Tibial nerve (tissue), 4 donors: ENCODE data around the gene FYB2. TPM values are rescaled to one million over a fixed set of nuclear protein-coding genes. Genes with fewer than 3 reads are reported as not detected.

Experiments
- DNase-seq, 2 donors: peaks; one replicate each; pipeline ENCODE4 v3.0.0-alpha.2; 2019; ENCODE audit warnings: low spot score in 2 of 2
- H3K27ac ChIP-seq, 4 donors: fragments of 200-600 bp; sonication (generic) in 3 of 4; one replicate each; pipeline ENCODE4 v1.5.1; 2017 to 2019; ENCODE audit warnings: mild to moderate bottlenecking in 1 of 4
- H3K27me3 ChIP-seq, 2 donors: fragments of 200-600 bp; sonication (generic) in 1 of 2; one replicate each; pipeline versions ENCODE4 v1.5.1 to v1.6.0; 2017 to 2019
- H3K36me3 ChIP-seq, 3 donors: fragments of 200-600 bp; sonication (generic); one replicate each; pipeline ENCODE4 v1.5.1; 2018 to 2019
- H3K4me1 ChIP-seq, 4 donors: fragments of 200-600 bp; sonication (generic) in 3 of 4; one replicate each; pipeline ENCODE4 v1.5.1; 2017 to 2019
- H3K4me3 ChIP-seq, 4 donors: fragments of 200-600 bp; sonication (generic) in 3 of 4; one replicate each; pipeline ENCODE4 v1.5.1; 2017 to 2019; ENCODE audit warnings: mild to moderate bottlenecking in 1 of 4, moderate library complexity in 1 of 4
- H3K9me3 ChIP-seq, 4 donors: fragments of 200-600 bp; sonication (generic) in 3 of 4; one replicate each; pipeline ENCODE4 v1.5.1; 2017 to 2019
- EP300 ChIP-seq, 2 donors: sonication (generic); formaldehyde crosslinking; IDR thresholded peaks; one replicate each; pipeline ENCODE4 v1.6.1; 2017; ENCODE audit warnings: antibody characterized with exemption in 2 of 2, mild to moderate bottlenecking in 1 of 2
- POLR2A ChIP-seq, 2 donors: fragments of 450-650 bp; IDR thresholded peaks; one replicate each; pipeline ENCODE4 v1.6.1; 2017; ENCODE audit warnings: antibody characterized with exemption in 2 of 2, mild to moderate bottlenecking in 2 of 2, moderate library complexity in 2 of 2
- WGBS, 2 donors: methylation state at CpG; one replicate each; pipeline ENCODE4 v1.1.5; 2018; 5-methylcytosine and 5-hydroxymethylcytosine counted together
- total RNA-seq, 4 donors: library from RNA; depleted of rRNA; stranded (reverse); fragments of >200 nt; gene quantifications; one replicate each; pipeline ENCODE4 v1.1.0, GENCODE V29; 2016
- TF ChIP-seq, protein P1 (sequence below), 5 experiments: fragments of 200-600 bp in 3 of 5; fragments of 450-650 bp in 2 of 5; sonication (generic) in 3 of 5; IDR thresholded peaks; one replicate each; pipeline ENCODE4 v1.5.1; 2016 to 2019; ENCODE audit warnings: antibody characterized with exemption in 5 of 5, mild to moderate bottlenecking in 3 of 5, moderate library complexity in 2 of 5

FYB2 gene
- total RNA-seq, 4 donors from 2014 or later, result not detected

DNA sequence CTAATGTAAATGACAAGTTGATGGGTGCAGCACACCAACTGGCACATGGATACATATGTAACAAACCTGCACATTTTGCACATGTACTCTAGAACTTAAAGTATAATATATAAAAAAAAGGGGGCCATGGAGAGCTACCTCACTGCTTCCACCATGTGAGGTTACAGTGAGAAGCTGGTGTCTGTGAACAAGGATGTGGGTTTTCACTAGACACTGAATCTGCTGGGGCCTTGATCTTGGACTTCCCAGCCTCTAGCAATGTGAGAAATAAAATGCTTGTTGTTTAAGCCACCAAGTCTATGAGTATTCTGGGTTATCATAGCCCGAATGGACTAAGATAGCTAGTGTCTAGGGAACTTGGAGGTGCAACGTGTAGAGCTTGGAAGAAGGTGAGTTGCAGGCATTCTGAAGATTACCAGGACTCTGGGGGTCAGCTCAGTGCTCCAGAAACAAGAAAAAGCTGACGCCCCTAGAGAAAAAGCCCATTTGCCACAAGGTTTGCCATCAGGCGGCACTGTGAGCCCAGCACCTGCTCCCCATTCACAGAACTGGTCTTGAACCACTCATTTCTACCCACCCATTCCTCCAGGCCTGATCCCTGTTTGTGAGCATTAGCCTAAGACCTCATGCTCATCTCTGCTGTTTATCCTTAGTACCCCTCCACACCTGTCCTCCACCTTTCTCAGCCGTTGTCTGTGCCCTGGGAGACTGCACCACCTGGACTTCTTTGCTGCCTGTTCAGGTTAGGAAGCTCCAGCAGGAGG lies 15.1 kb upstream of the FYB2 start:
- Histone ChIP-seq H3K9me3 (peaks cover 0 to 6% (median 0%) of the 10 kb centered on the region in 4 donors), H3K27me3 (peaks cover 0 to 6% of the 10 kb centered on the region in 2 donors), H3K4me1 (no peaks in the 10 kb centered on the region), H3K27ac (no peak overlapping the region), H3K36me3 (no peaks in the 10 kb centered on the region), H3K4me3 (no peak overlapping the region)
- 87 to 95% methylated on average over 5 of the region's 5 CpGs for WGBS, 2 donors
- TF ChIP-seq POLR2A (IDR thresholded peaks at IDR 0.05) (no peak), EP300 (IDR thresholded peaks at IDR 0.05) (no peak)
- TF ChIP-seq, protein P1, sequence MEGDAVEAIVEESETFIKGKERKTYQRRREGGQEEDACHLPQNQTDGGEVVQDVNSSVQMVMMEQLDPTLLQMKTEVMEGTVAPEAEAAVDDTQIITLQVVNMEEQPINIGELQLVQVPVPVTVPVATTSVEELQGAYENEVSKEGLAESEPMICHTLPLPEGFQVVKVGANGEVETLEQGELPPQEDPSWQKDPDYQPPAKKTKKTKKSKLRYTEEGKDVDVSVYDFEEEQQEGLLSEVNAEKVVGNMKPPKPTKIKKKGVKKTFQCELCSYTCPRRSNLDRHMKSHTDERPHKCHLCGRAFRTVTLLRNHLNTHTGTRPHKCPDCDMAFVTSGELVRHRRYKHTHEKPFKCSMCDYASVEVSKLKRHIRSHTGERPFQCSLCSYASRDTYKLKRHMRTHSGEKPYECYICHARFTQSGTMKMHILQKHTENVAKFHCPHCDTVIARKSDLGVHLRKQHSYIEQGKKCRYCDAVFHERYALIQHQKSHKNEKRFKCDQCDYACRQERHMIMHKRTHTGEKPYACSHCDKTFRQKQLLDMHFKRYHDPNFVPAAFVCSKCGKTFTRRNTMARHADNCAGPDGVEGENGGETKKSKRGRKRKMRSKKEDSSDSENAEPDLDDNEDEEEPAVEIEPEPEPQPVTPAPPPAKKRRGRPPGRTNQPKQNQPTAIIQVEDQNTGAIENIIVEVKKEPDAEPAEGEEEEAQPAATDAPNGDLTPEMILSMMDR (IDR thresholded peaks at IDR 0.05), result no peak
- DNase-seq, result no peak

DNA sequence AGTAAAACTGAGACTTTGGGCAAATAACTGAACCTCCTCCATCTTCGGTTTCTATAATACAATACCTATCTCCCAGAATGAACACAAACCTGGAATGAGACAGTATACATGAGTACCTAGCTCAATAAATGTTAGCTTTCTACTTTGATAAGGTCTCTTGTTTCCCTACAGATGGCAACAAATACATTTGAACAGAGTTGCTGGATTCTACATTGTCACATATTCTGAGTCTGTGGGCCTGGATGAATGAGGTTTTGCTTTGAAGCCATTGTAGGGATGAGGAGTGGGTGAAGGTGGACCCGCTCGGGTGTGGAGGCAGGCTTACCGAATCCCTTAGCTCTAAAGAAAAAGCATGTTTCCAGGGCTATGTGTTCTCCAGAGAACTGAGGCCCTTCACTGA lies 13.9 kb upstream of the FYB2 start:
- Histone ChIP-seq H3K27ac (no peak overlapping the region), H3K9me3 (no peaks in the 10 kb centered on the region), H3K27me3 (peaks cover 0 to 16% of the 10 kb centered on the region in 2 donors), H3K4me1 (no peaks in the 10 kb centered on the region), H3K4me3 (no peak overlapping the region), H3K36me3 (no peaks in the 10 kb centered on the region)
- no peak for DNase-seq
- WGBS, 2 donors, result 91 to 95% methylated on average over 4 of the region's 4 CpGs
- TF ChIP-seq, protein P1 (IDR thresholded peaks at IDR 0.05), result no peak
- no peak for TF ChIP-seq POLR2A (IDR thresholded peaks at IDR 0.05)
- no peak for TF ChIP-seq EP300 (IDR thresholded peaks at IDR 0.05)

DNA sequence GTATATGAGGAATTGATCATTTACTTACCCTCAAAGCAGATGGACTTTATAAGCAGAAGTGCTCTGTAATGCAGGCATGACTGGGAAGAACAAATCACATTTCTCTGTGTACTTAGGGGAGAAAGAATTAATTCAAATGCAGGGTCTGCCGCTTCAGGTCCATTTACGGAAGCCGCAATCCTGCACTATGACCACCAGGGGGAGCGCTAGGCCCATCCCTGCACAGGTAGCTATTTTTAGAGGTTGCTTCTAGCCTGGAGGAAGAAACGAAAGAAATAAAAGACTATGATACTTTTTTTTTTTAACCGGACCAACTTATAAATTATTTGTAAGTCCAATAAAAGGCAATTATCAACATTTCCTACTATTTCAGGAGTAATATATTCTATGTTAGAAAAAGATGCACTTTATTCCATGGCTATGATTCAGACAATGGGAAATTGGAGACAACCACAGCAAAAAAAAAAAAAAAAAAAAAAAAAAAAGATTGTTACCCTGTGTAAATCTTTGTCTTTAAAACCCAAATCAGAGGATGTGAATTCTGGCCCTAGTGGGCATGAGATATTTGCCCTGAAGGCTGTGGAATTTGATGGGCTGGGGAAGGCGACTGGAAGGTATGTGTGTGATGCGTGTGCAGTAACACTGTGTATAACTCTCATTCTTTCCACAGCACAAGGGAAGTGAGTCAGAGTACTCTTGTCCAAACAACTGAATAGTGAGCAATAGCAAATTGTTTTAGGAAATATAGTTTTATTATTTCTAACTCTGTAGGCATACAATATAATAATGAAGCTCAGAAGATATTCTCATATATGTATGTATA lies 12.9 kb upstream of the FYB2 start:
- no peak overlapping the region for H3K27ac ChIP-seq
- H3K9me3 ChIP-seq, result no peaks in the 10 kb centered on the region
- no peak overlapping the region for H3K4me3 ChIP-seq
- DNase-seq, result peak in 1 of 2 donors; percentile 44
- TF ChIP-seq, protein P1 (IDR thresholded peaks at IDR 0.05), result peak; percentile 75 to 96 (median 91)
- TF ChIP-seq POLR2A (IDR thresholded peaks at IDR 0.05), result no peak
- no peak for TF ChIP-seq EP300 (IDR thresholded peaks at IDR 0.05)
- H3K27me3 ChIP-seq, result peaks cover 0 to 19% of the 10 kb centered on the region in 2 donors
- no peaks in the 10 kb centered on the region for H3K36me3 ChIP-seq
- WGBS, 2 donors, result 13 to 14% methylated on average over 8 of the region's 8 CpGs
- H3K4me1 ChIP-seq, result no peaks in the 10 kb centered on the region

DNA sequence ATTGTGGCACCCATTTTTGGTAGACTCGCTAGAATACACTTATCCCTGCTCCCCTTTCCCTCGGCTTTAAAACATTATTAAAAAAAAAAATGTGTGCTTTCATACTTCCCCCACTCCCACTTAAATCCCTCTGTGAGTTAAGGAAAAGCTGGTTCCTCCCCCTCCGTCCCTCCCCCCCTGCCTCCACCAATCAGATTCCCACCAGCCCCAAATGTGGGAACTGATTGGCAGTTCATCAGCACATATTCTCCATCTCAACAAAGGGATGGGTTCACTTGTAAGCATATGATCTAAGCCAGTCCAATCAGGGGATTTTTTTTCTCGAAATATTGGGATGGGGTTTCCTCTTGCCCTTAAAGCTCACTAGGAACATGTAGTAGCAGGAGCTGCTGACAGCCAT lies 10.8 kb upstream of the FYB2 start:
- no peak for DNase-seq
- TF ChIP-seq EP300 (IDR thresholded peaks at IDR 0.05) (no peak), POLR2A (IDR thresholded peaks at IDR 0.05) (no peak)
- TF ChIP-seq, protein P1 (IDR thresholded peaks at IDR 0.05), result no peak
- H3K4me1 ChIP-seq, result no peaks in the 10 kb centered on the region
- H3K36me3 ChIP-seq, result no peaks in the 10 kb centered on the region
- peaks cover 0 to 19% of the 10 kb centered on the region in 2 donors for H3K27me3 ChIP-seq
- no peaks in the 10 kb centered on the region for H3K9me3 ChIP-seq
- WGBS, 2 donors, result 71 to 83% methylated on average over 4 of the region's 4 CpGs
- H3K27ac ChIP-seq, result no peak overlapping the region
- no peak overlapping the region for H3K4me3 ChIP-seq

DNA sequence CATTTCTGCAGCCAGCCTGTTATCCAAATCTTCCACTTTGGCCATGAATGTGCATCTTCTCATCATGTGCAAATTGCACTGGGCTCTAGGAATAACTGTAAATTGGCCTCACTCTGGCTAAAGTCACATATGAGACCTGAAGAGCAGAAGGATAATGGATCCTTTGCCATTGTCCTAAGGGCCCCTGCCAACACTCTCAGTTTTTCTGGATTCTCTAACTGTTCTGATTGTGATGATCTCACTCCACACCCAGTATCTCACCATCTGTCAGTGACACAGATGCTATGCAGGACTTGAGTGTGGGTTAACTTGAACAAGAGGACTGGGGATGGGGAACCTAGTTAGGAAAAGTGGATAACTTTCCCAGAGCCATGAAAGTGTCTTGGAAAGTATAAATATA lies 8.5 kb upstream of the FYB2 start:
- Histone ChIP-seq H3K27me3 (peaks cover 0 to 23% of the 10 kb centered on the region in 2 donors), H3K9me3 (no peaks in the 10 kb centered on the region), H3K36me3 (no peaks in the 10 kb centered on the region), H3K4me3 (no peak overlapping the region), H3K4me1 (no peaks in the 10 kb centered on the region), H3K27ac (no peak overlapping the region)
- TF ChIP-seq, protein P1 (IDR thresholded peaks at IDR 0.05), result no peak
- TF ChIP-seq POLR2A (IDR thresholded peaks at IDR 0.05) (no peak), EP300 (IDR thresholded peaks at IDR 0.05) (no peak)
- DNase-seq, result no peak
